ENCODE data around the gene MED16. TPM values are rescaled to one million over a fixed set of nuclear protein-coding genes. Genes with fewer than 3 reads are reported as not detected.

MED16 gene
- total and polyA plus RNA-seq, 2 of the 13 experiments (the other 11 are each of a cell fraction or from before 2014, with no cell fraction given), result 13.3 to 14.8 TPM

DNA sequence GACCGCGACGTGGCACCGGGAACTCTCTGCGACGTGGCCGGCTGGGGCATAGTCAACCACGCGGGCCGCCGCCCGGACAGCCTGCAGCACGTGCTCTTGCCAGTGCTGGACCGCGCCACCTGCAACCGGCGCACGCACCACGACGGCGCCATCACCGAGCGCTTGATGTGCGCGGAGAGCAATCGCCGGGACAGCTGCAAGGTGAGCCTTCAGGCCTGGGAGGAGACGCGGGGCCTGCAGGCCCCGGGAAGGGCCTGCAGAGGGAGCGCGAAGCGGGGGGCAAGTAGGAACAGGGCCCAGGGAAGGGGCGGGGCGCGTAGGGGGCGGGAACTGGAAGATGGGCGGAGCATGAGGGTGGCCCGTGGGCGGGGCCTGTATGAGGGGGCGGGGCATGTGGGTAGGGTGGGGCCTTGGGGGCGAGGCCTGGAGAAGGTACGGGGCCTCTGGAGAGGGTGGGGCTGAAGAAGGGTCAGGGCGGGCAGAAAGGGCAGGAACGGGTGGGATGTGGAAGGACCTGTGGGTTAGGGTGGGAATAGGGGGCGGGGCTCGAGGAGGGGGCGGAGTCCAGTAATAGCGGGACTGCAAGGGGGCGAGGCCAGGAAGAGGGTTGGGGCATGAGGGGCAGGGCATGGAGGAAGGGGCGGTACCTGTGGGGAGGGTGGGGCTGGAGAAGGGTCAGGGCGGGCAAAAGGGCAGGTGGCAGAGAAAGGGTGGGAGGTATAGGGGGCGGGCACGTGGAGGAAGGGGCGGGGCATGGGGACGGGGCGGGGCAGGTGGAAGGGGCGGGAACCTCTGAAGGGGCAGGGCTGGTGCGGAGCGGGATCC lies 31.0 kb downstream of the MED16 start (continued):
- TF ChIP-seq, protein P1, sequence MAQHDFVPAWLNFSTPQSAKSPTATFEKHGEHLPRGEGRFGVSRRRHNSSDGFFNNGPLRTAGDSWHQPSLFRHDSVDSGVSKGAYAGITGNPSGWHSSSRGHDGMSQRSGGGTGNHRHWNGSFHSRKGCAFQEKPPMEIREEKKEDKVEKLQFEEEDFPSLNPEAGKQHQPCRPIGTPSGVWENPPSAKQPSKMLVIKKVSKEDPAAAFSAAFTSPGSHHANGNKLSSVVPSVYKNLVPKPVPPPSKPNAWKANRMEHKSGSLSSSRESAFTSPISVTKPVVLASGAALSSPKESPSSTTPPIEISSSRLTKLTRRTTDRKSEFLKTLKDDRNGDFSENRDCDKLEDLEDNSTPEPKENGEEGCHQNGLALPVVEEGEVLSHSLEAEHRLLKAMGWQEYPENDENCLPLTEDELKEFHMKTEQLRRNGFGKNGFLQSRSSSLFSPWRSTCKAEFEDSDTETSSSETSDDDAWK (CRISPR knock-in tag; IDR thresholded peaks at IDR 0.05), result no peak
- TF ChIP-seq, protein P2, sequence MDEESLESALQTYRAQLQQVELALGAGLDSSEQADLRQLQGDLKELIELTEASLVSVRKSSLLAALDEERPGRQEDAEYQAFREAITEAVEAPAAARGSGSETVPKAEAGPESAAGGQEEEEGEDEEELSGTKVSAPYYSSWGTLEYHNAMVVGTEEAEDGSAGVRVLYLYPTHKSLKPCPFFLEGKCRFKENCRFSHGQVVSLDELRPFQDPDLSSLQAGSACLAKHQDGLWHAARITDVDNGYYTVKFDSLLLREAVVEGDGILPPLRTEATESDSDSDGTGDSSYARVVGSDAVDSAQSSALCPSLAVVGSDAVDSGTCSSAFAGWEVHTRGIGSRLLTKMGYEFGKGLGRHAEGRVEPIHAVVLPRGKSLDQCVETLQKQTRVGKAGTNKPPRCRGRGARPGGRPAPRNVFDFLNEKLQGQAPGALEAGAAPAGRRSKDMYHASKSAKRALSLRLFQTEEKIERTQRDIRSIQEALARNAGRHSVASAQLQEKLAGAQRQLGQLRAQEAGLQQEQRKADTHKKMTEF (CRISPR knock-in tag; IDR thresholded peaks at IDR 0.05), result no peak
- TF ChIP-seq SIN3A (IDR thresholded peaks at IDR 0.05; ENCODE audit: borderline replicate concordance, low read depth, low read length) (no peak), NFRKB (IDR thresholded peaks at IDR 0.05) (no peak), KLF12 (CRISPR knock-in tag; IDR thresholded peaks at IDR 0.05; ENCODE audit: borderline replicate concordance) (no peak), MAF1 (CRISPR knock-in tag; IDR thresholded peaks at IDR 0.05; ENCODE audit: borderline replicate concordance) (no peak), ZNF773 (CRISPR knock-in tag; IDR thresholded peaks at IDR 0.05; ENCODE audit: borderline replicate concordance) (no peak), ARID2 (CRISPR knock-in tag; IDR thresholded peaks at IDR 0.05; ENCODE audit: borderline replicate concordance) (no peak)

DNA sequence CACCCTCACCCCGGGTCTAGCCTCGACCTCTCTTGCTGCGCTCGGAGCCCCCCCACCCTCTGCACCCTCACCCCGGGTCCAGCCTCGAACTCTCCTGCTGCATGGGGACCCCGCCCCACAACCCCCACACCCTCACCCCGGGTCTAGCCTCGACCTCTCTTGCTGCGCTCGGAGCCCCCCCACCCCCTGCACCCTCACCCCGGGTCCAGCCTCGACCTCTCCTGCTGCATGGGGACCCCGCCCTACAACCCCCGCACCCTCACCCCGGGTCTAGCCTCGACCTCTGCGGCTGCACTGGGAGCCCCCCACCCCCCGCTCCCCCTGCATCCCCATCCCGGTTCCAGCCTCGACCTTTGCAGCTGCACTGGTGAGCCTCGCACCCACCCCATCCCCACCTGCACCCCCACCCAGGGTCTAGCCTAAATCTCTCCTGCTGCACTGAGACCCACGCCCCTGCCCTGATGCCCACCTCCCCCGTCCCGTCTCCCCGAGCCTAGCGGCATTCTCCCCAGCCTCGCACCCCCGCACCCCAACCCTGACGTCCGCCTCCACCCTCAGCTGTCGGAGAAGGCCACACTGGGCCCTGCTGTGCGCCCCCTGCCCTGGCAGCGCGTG lies 31.7 kb downstream of the MED16 start:
- CTCF ChIA-PET (ENCODE audit: low intra/inter-chr PET ratio, low total read pairs), result no interaction called here
- Histone ChIP-seq H3K4me2 (ENCODE audit: low read depth, low read length) (no peak overlapping the region), H3K4me1 (ENCODE audit: insufficient read depth, low read length) (peaks cover 19% of the 10 kb centered on the region), H4K20me1 (ENCODE audit: insufficient read depth, low read length) (no peaks in the 10 kb centered on the region), H3K9ac (ENCODE audit: insufficient read depth, low read depth, low read length) (no peak overlapping the region), H3K27me3 (ENCODE audit: control insufficient read depth in 1 of 2, insufficient read depth in 2 of 2, low read length in 2 of 2) (no peaks in the 10 kb centered on the region), H3K79me2 (ENCODE audit: insufficient read depth, low read length) (no peaks in the 10 kb centered on the region), H3K9me3 (ENCODE audit: low read length) (no peaks in the 10 kb centered on the region), H2AFZ (ENCODE audit: low read length) (no peak overlapping the region), H3K4me3 (replicated peaks in 1 of 3; ENCODE audit: insufficient read depth in 1 of 3, low read depth in 2 of 3, low read length in 3 of 3) (no peak overlapping the region), H3K27ac (ENCODE audit: extremely low read length, insufficient read depth, low read length) (no peak overlapping the region), H3K36me3 (replicated peaks in 1 of 2; ENCODE audit: control insufficient read depth in 1 of 2, insufficient read depth in 2 of 2, low read length in 2 of 2) (no peaks in the 10 kb centered on the region)
- TF ChIP-seq, protein P3, sequence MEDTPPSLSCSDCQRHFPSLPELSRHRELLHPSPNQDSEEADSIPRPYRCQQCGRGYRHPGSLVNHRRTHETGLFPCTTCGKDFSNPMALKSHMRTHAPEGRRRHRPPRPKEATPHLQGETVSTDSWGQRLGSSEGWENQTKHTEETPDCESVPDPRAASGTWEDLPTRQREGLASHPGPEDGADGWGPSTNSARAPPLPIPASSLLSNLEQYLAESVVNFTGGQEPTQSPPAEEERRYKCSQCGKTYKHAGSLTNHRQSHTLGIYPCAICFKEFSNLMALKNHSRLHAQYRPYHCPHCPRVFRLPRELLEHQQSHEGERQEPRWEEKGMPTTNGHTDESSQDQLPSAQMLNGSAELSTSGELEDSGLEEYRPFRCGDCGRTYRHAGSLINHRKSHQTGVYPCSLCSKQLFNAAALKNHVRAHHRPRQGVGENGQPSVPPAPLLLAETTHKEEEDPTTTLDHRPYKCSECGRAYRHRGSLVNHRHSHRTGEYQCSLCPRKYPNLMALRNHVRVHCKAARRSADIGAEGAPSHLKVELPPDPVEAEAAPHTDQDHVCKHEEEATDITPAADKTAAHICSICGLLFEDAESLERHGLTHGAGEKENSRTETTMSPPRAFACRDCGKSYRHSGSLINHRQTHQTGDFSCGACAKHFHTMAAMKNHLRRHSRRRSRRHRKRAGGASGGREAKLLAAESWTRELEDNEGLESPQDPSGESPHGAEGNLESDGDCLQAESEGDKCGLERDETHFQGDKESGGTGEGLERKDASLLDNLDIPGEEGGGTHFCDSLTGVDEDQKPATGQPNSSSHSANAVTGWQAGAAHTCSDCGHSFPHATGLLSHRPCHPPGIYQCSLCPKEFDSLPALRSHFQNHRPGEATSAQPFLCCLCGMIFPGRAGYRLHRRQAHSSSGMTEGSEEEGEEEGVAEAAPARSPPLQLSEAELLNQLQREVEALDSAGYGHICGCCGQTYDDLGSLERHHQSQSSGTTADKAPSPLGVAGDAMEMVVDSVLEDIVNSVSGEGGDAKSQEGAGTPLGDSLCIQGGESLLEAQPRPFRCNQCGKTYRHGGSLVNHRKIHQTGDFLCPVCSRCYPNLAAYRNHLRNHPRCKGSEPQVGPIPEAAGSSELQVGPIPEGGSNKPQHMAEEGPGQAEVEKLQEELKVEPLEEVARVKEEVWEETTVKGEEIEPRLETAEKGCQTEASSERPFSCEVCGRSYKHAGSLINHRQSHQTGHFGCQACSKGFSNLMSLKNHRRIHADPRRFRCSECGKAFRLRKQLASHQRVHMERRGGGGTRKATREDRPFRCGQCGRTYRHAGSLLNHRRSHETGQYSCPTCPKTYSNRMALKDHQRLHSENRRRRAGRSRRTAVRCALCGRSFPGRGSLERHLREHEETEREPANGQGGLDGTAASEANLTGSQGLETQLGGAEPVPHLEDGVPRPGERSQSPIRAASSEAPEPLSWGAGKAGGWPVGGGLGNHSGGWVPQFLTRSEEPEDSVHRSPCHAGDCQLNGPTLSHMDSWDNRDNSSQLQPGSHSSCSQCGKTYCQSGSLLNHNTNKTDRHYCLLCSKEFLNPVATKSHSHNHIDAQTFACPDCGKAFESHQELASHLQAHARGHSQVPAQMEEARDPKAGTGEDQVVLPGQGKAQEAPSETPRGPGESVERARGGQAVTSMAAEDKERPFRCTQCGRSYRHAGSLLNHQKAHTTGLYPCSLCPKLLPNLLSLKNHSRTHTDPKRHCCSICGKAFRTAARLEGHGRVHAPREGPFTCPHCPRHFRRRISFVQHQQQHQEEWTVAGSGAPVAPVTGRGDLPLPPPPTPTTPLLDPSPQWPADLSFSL (CRISPR knock-in tag; IDR thresholded peaks at IDR 0.05), result no peak
- 0 out of 2 replicates have a peak, but pooled peaks have one; percentile 48 for TF ChIP-seq HNRNPL (IDR thresholded peaks at IDR 0.05; ENCODE audit: low read depth, low read length)
- in situ Hi-C loops (cut with HindIII; ENCODE audit: extremely low pct_ligation_motif_present, low pct_unique_long_range_greater_than_20kb) (loop anchor here (5.0 to 10.0 kb wide), 2 partner anchors 56 to 124 kb away; partner anchors contain the start of genes KISS1R and WDR18), intact Hi-C loops (cut with micrococcal nuclease; ENCODE audit: unreplicated experiment) (no loop called here)
- BruUV-seq (replicated peaks), result no TSS peak
- POLR2A ChIA-PET, result interaction anchor here (0.6 to 1.0 kb wide), 2 partner anchors 15 to 377 kb away, joined by 3 to 4 read pairs; no protein-coding TSS in a partner anchor
- DNase-seq (ENCODE audit: low spot score) (no peak), ATAC-seq (no peak), FAIRE-seq (no peak)
- WGBS (ENCODE audit: low lambda C conversion rate), result 87% methylated on average over 35 of the region's 35 CpGs
